HL-60 (cell line): ENCODE measurements around the gene LRP5.
"Not testable (repeated sequence)": the region's sequence is repeated elsewhere in the genome, so short reads cannot be mapped to it uniquely, and the experiment has no call there.

ENCODE experiments used
- DNase-seq, 2 experiments: peaks; one replicate each; pipeline ENCODE4 v3.0.0-alpha.2; 2010 to 2020; ENCODE audit warnings: low read depth in 1 of 2, low spot score in 1 of 2
- H3K27ac ChIP-seq: fragments of 250-450 bp; sonication (Bioruptor Pico); replicated peaks from 2 replicates; pipeline ENCODE4 v1.5.1; 2020; ENCODE audit warnings: mild to moderate bottlenecking, moderate library complexity
- H3K27me3 ChIP-seq: fragments of 250-450 bp; sonication (Bioruptor Pico); 2 replicates; pipeline ENCODE4 v1.5.1; 2021; ENCODE audit warnings: mild to moderate bottlenecking, moderate library complexity; ENCODE audit not compliant: insufficient read depth, poor library complexity, severe bottlenecking
- H3K4me3 ChIP-seq: replicated peaks from 2 replicates; pipeline ENCODE4 v1.5.1; 2011; ENCODE audit warnings: mild to moderate bottlenecking, control low read depth, low read length; ENCODE audit not compliant: insufficient read depth
- CTCF ChIP-seq: IDR thresholded peaks from one replicate; pipeline ENCODE4 v1.5.1; 2011; ENCODE audit warnings: low read length, control low read depth, inconsistent platforms; ENCODE audit not compliant: insufficient read depth
- GABPA ChIP-seq: IDR thresholded peaks from 2 replicates; pipeline ENCODE4 v1.6.1; 2012; ENCODE audit warnings: low read depth
- POLR2AphosphoS5 ChIP-seq: IDR thresholded peaks from 2 replicates; pipeline ENCODE4 v1.6.1; 2012; ENCODE audit warnings: low read depth
- SPI1 ChIP-seq: IDR thresholded peaks from 2 replicates; pipeline ENCODE4 v1.6.1; 2012; ENCODE audit warnings: low read depth, mild to moderate bottlenecking, borderline replicate concordance
- TF ChIP-seq, protein P1 (sequence below): IDR thresholded peaks from 2 replicates; pipeline ENCODE4 v1.6.1; 2012; ENCODE audit warnings: low read depth; ENCODE audit not compliant: insufficient replicate concordance

LRP5 gene

DNA sequence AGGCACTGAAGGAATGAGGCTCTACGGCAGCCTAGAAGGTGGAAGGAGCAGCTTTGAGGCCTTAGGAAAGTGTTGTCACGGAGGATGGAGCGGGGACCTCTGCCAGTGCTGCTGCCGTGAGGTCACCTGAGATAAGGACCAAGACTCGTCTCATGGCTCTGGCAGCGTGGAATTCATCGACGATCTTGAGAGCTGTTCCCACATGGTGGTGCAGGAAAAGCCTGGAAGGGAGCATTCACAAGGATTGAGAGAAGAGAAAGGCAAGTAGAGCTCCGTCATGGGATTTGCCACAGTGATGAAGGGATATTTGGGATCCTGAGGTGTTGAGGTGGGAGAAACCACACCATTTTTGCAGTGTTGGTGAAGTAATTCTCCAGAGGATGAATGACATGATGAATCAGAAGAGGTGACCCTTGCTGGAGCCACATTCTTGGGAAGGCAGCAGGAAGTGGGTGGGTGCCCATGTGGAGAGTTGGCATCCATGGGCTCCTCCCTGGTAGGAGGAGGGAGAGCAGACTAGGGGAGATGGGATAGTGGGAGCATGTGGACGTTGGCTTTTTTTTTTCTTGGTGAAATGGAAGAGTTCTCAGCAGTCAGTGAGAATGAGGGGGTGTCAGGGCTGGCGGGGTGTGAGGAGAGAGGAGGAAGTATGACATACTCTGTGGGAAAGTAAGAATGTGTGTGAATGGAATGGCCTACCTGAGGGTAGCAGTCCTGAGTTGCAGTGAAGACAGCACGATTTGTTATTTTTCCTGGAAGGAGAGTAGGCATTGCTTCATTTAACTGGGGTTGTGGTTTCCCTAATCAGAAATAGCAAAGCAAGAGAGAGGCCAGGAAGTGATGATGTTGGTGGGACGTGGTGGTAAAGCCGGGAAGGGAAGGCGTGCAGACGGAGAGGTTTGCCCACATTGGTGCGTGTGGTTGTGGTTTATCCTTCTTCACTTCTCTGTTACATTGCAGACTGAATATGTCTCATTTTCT lies 159.3 kb downstream of the LRP5 start:
- peak; percentile 58; the same call in 1 of the 2 replicates for TF ChIP-seq SPI1
- no peak for TF ChIP-seq GABPA
- TF ChIP-seq POLR2AphosphoS5: peak; percentile 80
- peak; percentile 45 to 87 for DNase-seq
- H3K27ac ChIP-seq: no peak overlapping the region

DNA sequence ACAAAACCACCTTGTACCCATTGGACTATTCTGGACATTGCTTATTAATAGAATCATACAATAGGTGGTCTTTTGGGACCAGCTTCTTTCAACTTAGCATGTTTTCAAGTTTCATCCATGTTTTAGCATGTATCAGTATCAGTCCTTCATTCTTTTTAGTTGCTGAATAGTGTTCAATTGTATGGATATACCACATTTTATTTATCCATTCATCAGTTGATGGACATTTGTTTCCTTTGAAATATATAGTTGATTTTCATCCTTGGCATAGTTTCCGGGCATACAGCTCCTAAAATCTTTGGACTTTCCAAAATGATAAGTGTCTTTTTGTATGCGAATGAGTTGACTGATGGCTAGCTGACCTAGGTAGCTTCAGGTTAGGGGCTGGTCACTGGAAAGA lies 160.4 kb downstream of the LRP5 start:
- DNase-seq: no peak
- Histone ChIP-seq H3K27ac (no peak overlapping the region), H3K4me3 (no peak overlapping the region), H3K27me3 (no peaks in the 10 kb centered on the region)
- TF ChIP-seq CTCF (no peak), GABPA (no peak), POLR2AphosphoS5 (no peak), SPI1 (no peak)
- TF ChIP-seq, protein P1, sequence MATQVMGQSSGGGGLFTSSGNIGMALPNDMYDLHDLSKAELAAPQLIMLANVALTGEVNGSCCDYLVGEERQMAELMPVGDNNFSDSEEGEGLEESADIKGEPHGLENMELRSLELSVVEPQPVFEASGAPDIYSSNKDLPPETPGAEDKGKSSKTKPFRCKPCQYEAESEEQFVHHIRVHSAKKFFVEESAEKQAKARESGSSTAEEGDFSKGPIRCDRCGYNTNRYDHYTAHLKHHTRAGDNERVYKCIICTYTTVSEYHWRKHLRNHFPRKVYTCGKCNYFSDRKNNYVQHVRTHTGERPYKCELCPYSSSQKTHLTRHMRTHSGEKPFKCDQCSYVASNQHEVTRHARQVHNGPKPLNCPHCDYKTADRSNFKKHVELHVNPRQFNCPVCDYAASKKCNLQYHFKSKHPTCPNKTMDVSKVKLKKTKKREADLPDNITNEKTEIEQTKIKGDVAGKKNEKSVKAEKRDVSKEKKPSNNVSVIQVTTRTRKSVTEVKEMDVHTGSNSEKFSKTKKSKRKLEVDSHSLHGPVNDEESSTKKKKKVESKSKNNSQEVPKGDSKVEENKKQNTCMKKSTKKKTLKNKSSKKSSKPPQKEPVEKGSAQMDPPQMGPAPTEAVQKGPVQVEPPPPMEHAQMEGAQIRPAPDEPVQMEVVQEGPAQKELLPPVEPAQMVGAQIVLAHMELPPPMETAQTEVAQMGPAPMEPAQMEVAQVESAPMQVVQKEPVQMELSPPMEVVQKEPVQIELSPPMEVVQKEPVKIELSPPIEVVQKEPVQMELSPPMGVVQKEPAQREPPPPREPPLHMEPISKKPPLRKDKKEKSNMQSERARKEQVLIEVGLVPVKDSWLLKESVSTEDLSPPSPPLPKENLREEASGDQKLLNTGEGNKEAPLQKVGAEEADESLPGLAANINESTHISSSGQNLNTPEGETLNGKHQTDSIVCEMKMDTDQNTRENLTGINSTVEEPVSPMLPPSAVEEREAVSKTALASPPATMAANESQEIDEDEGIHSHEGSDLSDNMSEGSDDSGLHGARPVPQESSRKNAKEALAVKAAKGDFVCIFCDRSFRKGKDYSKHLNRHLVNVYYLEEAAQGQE: no peak

More for the DNA sequence above, 159.3 kb downstream of the LRP5 start:
- no peaks in the 10 kb centered on the region for H3K27me3 ChIP-seq
- H3K4me3 ChIP-seq: no peak overlapping the region

- Histone ChIP-seq H3K4me3 (no peak overlapping the region), H3K27ac (no peak overlapping the region), H3K27me3 (no peaks in the 10 kb centered on the region)
- DNase-seq: no peak
- TF ChIP-seq POLR2AphosphoS5 (no peak), CTCF (no peak), GABPA (no peak), SPI1 (no peak)
- TF ChIP-seq, protein P1: no peak
Observed at GRCh38 chr11:68473693-68474092, 161.3 kb downstream of the LRP5 start.

DNA sequence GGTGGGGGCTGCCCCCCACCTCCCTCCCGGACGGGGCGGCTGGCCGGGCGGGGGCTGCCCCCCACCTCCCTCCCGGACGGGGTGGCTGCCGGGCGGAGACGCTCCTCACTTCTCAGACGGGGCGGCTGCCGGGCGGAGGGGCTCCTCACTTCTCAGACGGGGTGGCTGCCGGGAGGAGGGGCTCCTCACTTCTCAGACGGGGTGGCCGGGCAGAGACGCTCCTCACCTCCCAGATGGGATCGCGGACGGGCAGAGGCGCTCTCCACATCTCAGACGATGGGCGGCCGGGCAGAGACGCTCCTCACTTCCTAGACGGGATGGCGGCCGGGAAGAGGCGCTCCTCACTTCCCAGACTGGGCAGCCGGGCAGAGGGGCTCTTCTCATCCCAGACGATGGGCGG lies 163.2 kb downstream of the LRP5 start:
- not testable (repeated sequence) for DNase-seq

More for the DNA sequence above, 163.2 kb downstream of the LRP5 start:
- not testable (repeated sequence) for H3K27me3 ChIP-seq, H3K4me3 ChIP-seq, H3K27ac ChIP-seq
